Transverse colon (tissue), 4 donors: ENCODE measurements around the gene AKAP6.

Experiments used
- CTCF ChIP-seq, 5 experiments: fragments of 200-600 bp in 3 of 5; fragments of 450-650 bp in 2 of 5; sonication (generic) in 3 of 5; IDR thresholded peaks; 1 replicate in 2 of 5; 2 replicates in 3 of 5; pipeline ENCODE4 v1.5.1; 2016 to 2017; ENCODE audit warnings: antibody characterized with exemption in 5 of 5, inconsistent platforms in 3 of 5, mild to moderate bottlenecking in 2 of 5, moderate library complexity in 1 of 5
- EP300 ChIP-seq: sonication (generic); formaldehyde crosslinking; IDR thresholded peaks from one replicate; pipeline ENCODE4 v1.6.1; 2017; ENCODE audit warnings: antibody characterized with exemption, low read depth
- POLR2A ChIP-seq: fragments of 450-650 bp; IDR thresholded peaks from one replicate; pipeline ENCODE4 v1.6.1; 2016; ENCODE audit warnings: antibody characterized with exemption, mild to moderate bottlenecking, moderate library complexity
- POLR2AphosphoS5 ChIP-seq, 3 donors: sonication (generic); formaldehyde crosslinking; IDR thresholded peaks; one replicate each; pipeline ENCODE4 v1.6.1; 2016; ENCODE audit warnings: antibody characterized with exemption in 3 of 3

- TF ChIP-seq CTCF (IDR thresholded peaks at IDR 0.05) (no peak), POLR2A (no peak), EP300 (no peak), POLR2AphosphoS5 (IDR thresholded peaks at IDR 0.05) (no peak)
Measured at GRCh38 chr14:32384464-32384863, 55.4 kb downstream of the AKAP6 start.
